DMS 273 (cell line): ENCODE measurements around the gene CFAP99.

Experiments
- DNase-seq: peaks from one replicate; lab custom pipeline; 2025; ENCODE audit not compliant: unreplicated experiment; lab: John Stamatoyannopoulos, UW

The CFAP99 gene

GRCh38 chr4:2497931-2498330 is 79.2 kb downstream of the CFAP99 start:
- no peak for DNase-seq

- DNase-seq: no peak
Observed at GRCh38 chr4:2500547-2500946, 81.8 kb downstream of the CFAP99 start.

- no peak for DNase-seq
Observed at GRCh38 chr4:2501034-2501594, 82.4 kb downstream of the CFAP99 start.

GRCh38 chr4:2503809-2504208 is 85.1 kb downstream of the CFAP99 start:
- no peak for DNase-seq

GRCh38 chr4:2507259-2507658 is 88.5 kb downstream of the CFAP99 start:
- DNase-seq: no peak

- DNase-seq: no peak
Observed at GRCh38 chr4:2507855-2508254, 89.1 kb downstream of the CFAP99 start.

GRCh38 chr4:2510351-2511259 is 91.8 kb downstream of the CFAP99 start:
- DNase-seq: no peak

GRCh38 chr4:2511645-2512131 is 92.9 kb downstream of the CFAP99 start:
- no peak for DNase-seq
